Pulmonary artery endothelial cell (primary cell): Measurements from ENCODE around the gene CDH23. TPM values are rescaled to one million over a fixed set of nuclear protein-coding genes. Genes with fewer than 3 reads are reported as not detected.

ENCODE experiments used
- DNase-seq: peaks from one replicate; pipeline ENCODE4 v3.0.0-alpha.2; 2011; ENCODE audit warnings: low read depth, low spot score
- total RNA-seq: library from RNA; depleted of rRNA; stranded (reverse); fragments of >200 nt; gene quantifications from 2 replicates; pipeline ENCODE4 v1.2.3, GENCODE V29; 2014

The CDH23 gene
- total RNA-seq, 1 donor from 2014 or later = 0.07 TPM

- DNase-seq = no peak
These were observed 116.8 kb downstream of the CDH23 start for GRCh38 chr10:71513540-71513853.

- no peak for DNase-seq
These were observed 117.2 kb downstream of the CDH23 start for GRCh38 chr10:71513936-71514335.

GRCh38 chr10:71515531-71516172, 118.9 kb downstream of the CDH23 start:
- no peak for DNase-seq

- DNase-seq = no peak
These were observed 120.2 kb downstream of the CDH23 start for GRCh38 chr10:71516890-71517289.

GRCh38 chr10:71517298-71518169, 120.8 kb downstream of the CDH23 start:
- no peak for DNase-seq

- DNase-seq = peak; percentile 8
These were observed 123.3 kb downstream of the CDH23 start for GRCh38 chr10:71520042-71520441.

- DNase-seq = no peak
These were observed 125.1 kb downstream of the CDH23 start for GRCh38 chr10:71521504-71522441.

- no peak for DNase-seq
These were observed 125.9 kb downstream of the CDH23 start for GRCh38 chr10:71522442-71523144.

- DNase-seq = no peak
These were observed 127.0 kb downstream of the CDH23 start for GRCh38 chr10:71523756-71524155.

GRCh38 chr10:71525092-71525491, 128.4 kb downstream of the CDH23 start:
- DNase-seq = no peak

- no peak for DNase-seq
These were observed 129.0 kb downstream of the CDH23 start for GRCh38 chr10:71525721-71526120.

GRCh38 chr10:71526653-71527052, 129.9 kb downstream of the CDH23 start:
- no peak for DNase-seq

GRCh38 chr10:71527135-71527534, 130.4 kb downstream of the CDH23 start:
- no peak for DNase-seq

GRCh38 chr10:71528371-71529206, 131.9 kb downstream of the CDH23 start:
- DNase-seq = no peak

GRCh38 chr10:71529207-71529827, 132.6 kb downstream of the CDH23 start:
- no peak for DNase-seq

GRCh38 chr10:71530781-71531180, 134.1 kb downstream of the CDH23 start:
- DNase-seq = no peak

GRCh38 chr10:71531485-71532446, 135.0 kb downstream of the CDH23 start:
- DNase-seq = no peak

GRCh38 chr10:71532878-71533277, 136.2 kb downstream of the CDH23 start:
- no peak for DNase-seq

GRCh38 chr10:71533936-71534335, 137.2 kb downstream of the CDH23 start:
- DNase-seq = no peak
